NCI-H2081 treated with DMSO at 0.1 percent for 48 hours (cell line): ENCODE data around the gene SCUBE1.
"Not testable (repeated sequence)": the region's sequence is repeated elsewhere in the genome, so short reads cannot be mapped to it uniquely, and the experiment has no call there.

Experiments used
- DNase-seq: peaks from one replicate; lab custom pipeline; 2025; lab: John Stamatoyannopoulos, UW

SCUBE1 gene

DNA sequence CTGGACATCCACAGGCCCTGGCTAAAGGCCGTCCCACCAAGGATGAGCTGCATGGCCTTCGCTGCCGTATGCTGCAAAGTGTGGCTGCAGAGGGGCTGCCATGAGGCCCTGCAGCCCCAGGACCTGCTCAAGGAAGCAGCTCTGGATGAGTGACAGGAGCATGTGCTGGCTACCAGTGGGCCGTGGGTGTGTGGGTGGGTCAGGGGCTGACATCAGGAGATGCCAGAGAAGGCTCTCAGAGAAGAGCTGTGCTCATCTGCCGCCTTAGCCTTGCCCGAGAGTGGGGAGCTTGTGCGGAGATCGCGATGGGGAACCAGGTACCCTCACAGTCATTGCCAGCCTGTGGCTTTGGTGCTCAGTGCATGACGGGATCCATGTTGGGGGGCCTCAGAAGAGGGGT, 41.3 kb downstream of the SCUBE1 start:
- no peak for DNase-seq

DNA sequence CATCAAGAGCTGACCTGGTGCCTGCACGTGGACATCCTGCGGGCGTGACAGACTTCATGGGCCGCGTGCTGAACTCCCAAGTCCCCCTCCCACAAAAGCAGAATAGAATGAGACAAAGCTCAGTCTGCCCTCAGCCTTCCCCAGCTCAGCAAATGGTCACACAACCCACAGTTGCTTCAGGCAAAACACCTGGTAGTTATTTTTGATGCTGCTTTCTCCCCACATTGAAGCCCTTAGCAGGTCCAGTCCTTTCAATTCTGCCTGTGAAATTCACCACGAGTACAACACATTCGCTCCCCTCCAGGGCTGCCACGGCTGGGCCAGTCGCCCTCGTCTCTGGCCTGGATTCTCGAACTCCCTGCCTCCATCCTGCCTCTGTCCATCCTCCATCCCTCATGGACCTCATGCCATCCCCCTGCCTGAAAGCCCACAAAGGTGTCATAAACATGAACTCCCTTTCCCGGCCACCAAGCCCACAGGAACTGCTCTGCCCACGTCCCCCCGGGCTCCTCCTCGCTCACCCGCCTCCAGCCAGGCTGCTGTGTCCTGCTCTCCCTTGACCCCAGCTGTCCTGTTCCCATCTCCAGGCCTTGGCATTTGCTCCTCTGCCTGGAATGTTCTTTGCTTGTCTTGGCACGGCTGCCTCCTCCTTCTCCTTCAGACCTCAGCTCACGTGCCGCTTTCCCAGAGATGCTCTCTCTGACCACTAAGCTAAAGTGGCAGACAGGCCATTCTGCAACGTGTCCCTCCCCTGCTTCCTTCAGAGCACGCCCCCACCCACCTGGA, 42.1 kb downstream of the SCUBE1 start:
- no peak for DNase-seq

DNA sequence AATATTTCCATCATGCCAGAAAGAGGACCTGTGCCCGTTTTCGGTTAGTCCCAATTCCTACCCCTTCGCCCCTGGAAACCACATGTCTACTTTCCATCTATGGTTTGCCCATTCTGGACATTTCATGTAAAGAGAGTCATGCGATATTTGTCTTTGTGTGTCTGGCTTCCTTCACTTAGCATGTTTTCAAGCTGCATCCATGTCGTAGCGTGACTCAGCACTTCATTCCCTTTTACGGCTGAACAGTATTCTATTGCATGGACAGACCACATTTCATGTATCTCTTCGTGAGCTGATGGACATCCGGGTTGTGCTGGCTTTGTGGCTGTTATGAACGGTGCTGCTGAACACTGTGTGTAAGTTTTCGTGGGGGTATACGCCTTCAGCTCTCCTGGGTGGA, 43.4 kb downstream of the SCUBE1 start:
- DNase-seq: no peak

DNA sequence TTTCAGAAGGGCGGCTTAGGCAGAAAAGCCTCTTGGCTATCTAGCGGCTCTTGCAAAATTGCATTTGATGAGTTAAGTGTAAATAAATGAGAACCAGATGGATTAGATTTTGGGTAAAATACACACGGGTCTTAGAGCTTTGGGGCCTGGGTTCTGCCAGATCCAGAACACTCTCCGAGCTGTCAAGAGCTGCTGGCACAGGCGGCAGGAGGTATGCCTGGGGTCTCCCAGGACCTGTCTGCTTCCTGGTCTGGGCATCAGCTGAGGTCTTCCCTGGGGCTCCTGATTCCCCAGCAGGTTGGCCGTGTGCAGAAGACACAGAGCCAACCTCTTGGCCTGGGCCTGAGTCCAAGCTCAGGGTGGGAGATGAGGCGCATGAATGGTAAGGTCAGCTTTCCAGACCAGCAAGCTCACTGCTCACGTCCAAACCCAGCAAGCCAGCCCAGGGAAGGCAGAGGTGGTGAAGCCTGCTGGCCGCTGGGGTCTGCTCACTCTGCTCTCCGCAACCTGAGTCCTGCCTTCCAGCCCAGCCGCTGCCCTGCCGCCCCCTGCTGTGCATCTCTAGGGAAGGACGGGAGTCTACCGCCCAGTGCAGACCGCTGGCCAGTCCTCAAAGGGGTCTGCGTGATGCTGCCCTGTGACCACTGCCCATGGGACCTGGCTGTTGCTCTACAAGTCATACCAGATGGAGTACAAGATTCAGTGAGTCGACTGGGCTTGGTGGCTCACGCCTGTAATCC, 44.9 kb downstream of the SCUBE1 start:
- DNase-seq: no peak

DNA sequence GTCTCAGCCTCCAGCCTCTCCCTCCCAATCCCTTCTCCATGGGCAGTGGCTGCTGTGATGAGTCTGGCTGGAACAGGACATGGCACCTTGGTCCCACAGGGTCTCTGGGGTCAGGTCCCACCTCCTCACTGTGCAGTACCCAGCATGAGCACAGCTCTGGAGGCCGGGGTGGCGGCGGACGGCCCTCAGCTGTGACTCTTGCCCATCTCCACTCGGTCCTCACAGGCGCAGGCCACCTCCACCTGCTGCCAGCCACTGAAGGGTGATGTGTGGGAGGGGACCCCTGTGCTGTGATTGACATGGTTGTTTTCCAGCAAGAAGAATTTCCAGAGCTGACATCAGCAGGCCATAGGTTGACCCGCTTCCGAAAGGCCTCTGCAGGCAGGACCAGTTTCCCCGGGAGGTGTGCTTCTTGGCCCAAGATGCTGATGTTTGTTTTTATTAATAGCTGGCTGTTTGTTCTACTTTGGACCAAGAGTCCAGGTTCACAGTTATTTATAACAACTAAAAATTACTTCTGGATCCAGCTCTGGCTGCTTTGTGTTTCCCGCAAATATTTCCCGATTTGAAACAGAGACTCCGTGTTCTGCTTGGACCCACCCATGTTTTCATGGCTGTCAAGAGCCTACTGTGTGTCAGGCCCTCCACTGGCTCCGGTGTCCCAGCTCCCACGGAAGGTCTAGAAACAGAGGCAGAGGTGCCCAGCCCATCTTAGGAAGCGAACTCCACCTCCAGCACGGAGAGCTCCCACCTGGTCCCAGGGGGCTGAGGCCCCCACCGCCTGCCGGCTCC, 45.7 kb downstream of the SCUBE1 start:
- DNase-seq: no peak

DNA sequence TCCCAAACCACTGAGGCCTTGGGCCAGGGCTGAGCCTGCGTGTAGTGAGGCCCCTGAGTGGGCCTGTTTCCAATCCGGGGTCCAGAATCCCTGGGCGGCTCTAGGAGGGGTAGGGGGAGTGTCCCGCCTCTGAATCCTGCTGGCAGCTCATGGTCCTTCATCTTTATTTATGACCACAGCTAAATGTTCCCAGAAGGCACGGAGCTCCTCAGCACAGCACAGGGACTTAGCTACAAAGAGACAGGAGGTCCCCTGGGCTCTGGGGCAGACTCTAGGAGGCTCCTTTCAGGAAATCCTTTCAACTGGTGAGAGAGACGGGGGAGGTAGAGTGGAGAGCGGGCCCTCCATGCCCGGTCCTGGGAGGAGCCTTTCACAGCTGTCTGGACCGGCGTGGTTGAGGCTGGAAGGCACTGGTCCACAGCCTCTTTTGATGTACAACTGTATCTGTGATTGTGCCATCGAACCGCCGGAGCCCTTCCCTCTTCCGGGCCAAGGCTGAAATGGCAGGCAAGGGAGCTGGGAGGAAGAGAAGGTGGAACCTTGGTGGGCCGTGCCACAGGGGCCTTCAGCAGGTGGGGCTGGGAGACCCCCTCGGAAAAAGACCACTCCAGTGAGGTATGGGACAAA, 46.8 kb downstream of the SCUBE1 start:
- DNase-seq: no peak

DNA sequence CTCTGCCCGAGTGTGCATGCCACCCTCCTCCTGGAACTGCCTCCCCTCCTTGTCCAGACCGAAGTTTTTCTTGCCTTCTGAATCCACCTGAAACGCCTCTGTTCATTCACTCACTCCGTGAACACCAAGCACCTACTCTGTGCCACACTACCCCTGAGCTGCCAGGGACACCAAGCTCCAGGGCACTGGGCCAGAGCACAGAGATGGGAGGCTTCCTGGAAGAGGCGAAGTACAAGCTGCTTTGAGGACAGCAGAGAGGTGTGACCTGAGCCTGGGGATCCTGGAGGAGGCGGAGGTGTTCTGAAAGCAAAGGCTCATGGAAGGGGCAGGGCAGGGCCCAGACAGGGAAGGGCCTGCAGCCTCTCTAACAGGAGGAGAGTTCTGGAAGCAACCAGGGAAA, 47.5 kb downstream of the SCUBE1 start:
- no peak for DNase-seq

- DNase-seq: no peak
Measured at GRCh38 chr22:43295173-43295572, 48.0 kb downstream of the SCUBE1 start.

DNA sequence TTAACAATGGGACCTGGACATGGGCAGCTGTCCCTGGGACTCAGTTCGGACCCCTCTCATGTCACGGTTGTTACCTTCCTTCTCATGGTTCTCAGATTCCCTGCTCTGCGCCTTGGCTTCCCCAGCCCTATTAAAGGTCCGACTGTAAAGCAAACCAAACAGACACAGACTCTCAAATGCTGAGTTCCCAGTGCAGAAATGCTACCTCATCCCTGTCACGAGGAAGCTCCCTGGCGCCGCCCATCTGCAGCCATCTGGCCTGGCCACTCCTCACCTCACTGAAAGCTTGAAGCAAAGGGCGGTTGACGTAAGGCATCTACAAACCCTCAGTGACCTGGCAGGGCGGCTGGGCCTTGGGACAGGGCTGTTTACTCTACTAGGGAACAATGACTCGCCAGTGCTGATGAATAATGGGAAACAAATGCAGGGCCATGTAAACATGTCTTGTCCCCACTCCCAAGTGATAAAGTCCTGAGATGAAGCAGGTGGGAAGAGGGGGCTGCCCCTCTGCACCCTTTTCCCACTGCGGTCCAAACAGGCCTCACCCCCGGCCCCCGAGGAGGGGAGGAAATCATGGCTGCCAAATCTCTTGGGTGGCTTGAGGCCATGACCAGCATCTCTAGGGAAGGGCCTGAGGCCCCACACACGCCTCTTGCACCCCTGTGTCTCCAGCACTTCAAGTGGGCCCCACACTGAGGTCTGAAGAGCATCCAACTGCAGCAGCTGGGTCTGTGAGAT, 49.3 kb downstream of the SCUBE1 start:
- no peak for DNase-seq

- DNase-seq: no peak
Measured at GRCh38 chr22:43293259-43293654, 49.9 kb downstream of the SCUBE1 start.

DNA sequence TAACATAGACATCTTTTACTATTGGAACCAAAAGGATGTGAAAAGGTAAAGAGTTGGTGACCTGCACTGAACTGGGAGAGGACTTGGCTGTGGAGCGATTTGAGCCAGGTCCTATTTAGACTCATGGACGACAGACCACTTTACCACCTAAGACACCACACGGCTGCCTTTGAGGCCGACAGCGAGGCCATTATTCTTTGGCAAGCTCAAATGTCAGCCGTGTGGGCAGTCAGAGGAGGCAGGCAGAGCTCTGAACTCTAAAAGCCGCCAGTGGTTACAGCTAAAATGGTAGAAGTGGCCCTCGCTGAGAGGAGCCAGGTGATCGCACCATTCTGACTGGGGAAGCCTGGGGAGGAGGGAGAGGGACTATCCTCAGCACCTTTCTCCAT, 50.5 kb downstream of the SCUBE1 start:
- DNase-seq: no peak

GRCh38 chr22:43291381-43291780, 51.8 kb downstream of the SCUBE1 start:
- DNase-seq: no peak

DNA sequence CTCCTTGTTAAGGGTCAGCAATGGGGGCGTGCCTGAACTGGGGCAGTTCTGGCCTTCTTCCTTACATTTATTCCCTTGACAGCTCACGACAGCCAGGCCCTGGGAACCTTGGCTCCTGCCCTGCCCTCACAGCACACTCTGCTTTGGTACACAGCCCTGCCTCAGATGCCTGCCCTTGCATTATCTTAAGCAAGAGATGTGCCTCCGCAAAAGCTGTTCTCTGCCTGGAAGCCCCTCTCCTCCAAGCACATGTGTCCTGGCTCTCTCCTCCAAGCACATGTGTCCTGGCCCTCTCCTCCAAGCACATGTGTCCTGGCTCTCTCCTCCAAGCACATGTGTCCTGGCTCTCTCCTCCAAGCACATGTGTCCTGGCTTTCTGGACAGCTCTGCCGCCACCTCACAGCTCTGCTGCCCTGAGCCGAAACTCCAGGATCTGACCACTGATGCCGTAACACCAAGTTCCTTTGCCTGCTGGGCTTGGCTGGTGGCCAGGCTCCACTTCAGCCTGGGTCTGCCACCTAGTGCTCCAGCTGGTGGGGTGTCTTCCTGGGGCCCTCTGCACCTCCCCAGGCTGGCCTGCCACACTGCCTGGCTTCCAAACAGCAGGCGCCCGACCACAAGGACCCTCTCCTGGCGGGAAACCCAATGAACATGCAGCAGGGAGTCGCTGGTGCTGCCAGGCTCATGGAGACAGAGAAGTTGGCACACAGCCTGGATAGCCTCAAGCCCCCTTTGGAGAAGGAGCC, 53.0 kb downstream of the SCUBE1 start:
- no peak for DNase-seq

DNA sequence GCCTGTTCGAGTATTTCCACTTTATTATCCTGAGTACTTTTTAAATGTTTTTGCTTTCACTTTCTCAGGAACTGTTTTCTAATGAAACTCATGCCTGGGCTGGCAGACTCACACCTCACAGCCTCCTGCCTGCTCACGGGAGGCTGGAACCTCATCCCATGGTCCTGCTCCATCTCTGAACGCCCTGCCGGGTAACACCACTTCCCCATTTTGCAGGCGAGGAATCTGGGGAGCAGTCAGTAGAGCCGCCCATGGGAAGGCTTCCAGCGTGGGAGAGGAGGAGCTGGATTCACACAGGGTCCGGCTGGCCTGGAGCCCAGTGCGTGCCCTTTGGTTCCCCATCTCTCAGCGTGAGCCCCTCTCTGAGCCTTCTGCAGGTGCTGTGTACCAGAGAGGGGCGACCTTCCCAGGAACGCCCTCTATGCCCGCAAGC, 53.6 kb downstream of the SCUBE1 start:
- no peak for DNase-seq

DNA sequence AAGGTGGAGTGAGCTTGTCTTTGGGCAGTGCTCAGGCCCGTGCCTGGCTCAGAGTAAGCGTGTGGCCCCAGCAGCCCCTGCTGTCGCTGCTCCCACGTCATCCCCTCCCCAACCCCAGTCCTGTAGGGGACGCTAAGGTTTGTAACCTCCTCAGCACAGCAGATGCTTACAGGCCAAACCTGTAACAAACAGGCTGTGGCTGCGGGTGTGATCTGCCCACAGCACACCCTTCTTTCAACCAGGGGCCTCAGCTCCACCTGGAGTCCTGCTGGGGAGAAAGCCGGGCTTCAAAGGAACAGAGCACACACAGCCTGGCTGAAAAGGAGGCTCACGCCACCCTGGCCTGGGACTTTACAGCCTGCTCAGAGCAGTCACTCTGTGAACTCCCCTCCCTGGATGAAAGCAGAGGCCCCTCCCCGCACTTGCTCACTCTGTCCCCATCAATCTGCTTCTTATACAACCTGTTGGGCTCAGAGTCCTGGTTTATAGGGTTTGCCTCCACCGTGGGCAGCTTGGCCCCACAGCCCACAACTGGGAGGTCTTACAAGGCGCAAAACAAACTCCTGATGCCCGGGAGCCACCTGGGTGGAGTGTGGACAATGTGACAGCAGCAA, 54.3 kb downstream of the SCUBE1 start:
- no peak for DNase-seq

GRCh38 chr22:43288378-43288777, 54.8 kb downstream of the SCUBE1 start:
- no peak for DNase-seq

DNA sequence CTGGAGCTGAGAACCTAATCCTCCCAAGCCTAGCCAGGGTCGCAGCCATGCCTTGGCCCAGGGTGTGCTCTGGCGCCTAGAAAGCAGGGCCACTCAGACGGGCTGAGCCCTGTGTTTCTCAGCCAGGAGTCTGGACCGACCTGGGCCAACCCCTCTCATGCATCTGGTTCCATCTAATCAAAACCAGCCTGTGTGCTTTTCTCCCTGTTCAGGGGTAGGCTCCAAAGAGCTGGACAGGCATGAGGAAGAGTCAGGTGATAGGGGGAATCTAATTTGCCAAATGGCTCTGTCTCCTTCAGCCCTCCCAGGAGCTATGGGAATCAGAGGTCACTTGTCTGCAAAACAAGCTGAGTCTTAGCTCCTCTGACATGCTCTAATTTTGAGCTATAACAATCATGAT, 55.7 kb downstream of the SCUBE1 start:
- DNase-seq: no peak

GRCh38 chr22:43281394-43281793, 61.8 kb downstream of the SCUBE1 start:
- no peak for DNase-seq

- DNase-seq: not testable (repeated sequence)
Measured at GRCh38 chr22:43280523-43280886, 62.7 kb downstream of the SCUBE1 start.

GRCh38 chr22:43279867-43280522, 63.2 kb downstream of the SCUBE1 start:
- DNase-seq: no peak
